Fibroblast of skin of back (primary cell): ENCODE data around the gene PSD4.

Experiments
- DNase-seq: peaks from one replicate; pipeline ENCODE4 v3.0.0-alpha.2; 2013

PSD4 gene

DNA sequence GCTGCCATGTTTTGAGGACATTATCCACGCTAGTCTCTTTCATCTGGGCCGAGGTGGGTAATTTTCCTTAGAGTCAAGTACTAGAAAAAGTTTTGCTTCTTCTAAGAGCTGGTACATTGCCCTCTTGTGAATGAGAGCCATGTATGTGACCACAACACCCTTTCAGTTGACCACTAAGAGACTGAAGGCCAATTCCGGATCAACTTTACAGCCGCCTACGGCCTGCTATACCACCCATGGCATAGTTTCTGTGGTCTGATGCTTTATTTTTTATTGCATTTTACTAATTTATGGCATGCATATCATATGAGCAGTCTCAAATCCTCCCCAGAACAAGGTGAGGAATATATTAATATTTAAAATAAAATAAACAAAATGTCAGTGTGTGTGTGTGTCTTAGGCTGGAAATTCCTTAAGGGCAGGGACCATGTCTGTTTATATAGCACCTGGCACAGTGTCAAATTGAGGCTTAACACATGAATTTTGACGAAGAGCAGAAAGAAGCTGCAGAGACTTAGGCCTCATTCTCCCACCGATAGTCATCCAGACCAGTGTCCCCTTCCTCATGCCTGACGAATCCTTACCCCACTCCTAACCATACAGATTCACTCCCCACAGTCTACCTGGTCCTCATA is 35.4 kb downstream of the PSD4 start:
- DNase-seq: peak; percentile 35

DNA sequence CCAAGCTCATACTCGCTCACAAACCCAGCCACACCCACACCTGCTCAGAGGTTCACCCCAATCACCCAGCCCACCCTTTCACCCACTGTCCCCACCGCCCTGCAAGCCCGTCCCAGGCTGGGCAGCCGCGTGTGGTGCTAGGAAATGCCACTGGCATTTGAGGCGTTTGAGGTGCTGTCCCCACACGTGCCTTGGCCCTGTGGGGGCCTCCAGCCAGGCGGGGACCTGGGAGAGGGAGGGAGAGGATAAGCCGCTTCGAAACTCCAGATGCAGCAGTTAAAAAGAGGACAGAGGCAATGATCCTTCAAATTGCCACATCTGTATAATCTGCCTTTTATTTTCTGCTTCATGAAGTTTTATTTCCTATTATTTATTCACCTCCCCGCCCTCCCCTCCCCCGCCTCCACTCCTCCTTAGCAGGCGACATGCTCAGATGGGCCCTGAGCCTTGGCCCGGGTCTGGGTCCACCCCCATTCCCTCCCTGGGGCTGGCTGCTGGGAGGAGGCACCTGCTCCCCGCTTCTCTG is 35.9 kb downstream of the PSD4 start:
- no peak for DNase-seq

DNA sequence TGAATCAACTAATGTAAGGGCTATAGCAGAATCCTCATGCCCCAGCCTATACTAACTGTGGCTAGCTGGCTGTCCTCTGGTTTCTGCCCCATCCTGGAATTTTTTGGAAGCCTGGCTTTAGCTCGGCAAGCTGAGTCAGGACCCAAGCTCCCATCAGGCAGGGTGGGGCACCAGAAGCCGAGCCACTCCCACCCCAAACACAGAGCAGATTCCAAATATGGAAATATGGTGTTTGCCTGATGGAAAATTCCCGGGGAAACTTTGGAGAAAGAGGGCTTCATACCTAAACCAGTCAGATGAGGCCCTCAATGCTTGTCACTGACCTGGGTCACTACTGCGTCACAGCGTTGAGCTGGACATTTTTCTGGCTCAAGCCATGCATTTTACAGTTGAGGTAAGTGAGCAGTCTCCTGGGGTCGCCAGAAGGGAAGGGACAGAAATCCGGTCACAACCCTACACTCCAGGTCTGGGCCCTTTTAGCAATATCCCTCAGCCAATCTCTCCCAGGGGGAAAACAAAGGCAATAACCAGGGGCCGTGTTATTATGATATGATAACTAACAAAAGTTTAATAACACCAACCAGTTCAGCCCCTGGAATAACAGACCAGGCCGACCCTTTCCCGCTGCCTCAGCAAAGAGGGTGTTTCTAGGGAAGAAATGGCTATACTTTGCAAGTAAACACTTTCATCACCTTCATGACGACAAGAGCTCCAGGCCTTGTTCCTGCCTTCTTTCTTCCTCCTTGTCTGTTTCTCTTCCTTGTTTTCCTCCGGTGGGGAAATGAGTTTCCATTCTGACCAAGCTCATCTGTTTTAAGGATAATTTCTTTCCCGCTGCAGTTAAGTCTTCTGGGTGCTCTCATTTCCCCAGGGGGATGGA is 37.7 kb downstream of the PSD4 start:
- peak; percentile 96 for DNase-seq

DNA sequence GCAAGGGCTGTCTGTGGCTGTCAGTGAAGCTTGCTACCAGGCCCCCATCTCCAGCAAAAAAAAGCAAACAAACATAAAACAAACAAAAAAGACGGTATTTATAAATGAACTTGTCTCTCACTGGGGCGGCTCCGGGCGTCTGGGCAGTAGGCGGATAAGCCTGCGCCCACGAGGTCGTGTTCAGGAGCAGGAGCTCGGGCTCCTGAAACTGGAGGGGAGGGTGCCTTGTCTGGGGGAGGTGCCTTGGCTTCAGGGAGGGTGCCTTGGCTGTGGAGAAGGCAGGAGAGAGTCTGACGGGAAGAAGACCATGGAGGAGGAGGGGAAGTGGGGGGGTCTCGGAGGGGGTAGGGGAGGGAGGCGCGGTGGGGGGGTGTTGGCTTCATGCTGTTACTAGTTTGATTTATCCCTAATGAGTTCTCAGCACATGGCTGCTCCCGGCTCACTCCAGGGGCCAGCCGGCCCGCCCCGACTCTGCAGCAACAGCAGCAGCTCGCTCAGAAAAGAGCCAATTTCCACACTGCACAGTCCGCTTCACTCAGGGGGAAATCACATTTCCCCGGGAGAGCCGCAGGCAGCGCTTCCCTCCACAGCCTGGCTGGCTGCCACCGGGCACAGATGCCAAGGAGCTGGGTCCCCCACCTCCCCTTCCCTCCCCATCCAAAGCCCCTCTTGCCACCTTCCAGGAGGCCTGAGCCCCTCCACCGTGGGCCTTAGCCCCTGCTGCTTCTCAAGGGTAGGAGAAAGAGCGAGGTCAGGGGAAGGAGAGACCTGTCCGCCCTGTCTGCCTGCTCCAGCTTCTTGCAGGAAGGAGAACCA is 38.7 kb downstream of the PSD4 start:
- DNase-seq: peak; percentile 56

DNA sequence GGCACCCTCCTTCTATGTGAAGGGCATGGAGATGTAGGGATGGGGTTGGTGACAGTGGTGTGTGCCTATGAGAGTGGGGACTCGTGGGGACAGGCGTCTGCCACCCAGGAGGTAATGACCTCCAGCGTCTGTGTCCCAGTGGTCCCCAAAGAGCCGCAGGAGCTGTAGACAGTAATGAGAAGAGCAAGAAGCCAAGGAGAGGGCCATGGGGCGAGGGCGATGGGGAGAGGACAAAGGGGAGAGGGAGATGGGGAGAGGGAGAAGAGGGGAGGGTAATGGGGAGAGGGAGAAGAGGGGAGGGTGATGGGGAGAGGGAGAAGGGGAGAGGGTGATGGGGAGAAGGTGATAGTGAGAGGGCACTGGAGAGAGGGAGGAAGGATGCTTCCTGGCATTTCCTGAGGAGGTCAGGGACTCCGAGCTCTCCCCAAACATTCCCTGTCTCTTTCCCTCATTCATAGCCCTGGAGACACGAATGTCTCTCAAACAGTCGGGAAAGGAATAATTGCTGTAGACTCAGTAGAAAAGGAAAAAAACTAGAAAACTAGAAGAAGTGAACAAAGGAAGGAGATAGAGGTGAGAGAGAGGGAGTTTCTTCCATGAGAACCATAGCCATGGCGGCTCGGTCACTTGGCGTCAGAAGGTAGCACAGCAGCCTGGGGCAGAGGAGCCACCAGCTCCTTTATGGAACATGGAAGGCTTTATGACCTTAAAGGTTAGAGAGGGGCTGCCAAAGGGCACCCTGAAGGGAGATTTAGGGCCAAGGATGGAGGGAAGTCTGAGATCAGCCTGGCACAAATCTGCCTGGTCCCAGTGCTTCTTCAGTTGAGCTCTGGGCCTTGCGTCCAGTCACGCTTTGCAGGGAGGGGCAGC is 39.5 kb downstream of the PSD4 start:
- DNase-seq: no peak

DNA sequence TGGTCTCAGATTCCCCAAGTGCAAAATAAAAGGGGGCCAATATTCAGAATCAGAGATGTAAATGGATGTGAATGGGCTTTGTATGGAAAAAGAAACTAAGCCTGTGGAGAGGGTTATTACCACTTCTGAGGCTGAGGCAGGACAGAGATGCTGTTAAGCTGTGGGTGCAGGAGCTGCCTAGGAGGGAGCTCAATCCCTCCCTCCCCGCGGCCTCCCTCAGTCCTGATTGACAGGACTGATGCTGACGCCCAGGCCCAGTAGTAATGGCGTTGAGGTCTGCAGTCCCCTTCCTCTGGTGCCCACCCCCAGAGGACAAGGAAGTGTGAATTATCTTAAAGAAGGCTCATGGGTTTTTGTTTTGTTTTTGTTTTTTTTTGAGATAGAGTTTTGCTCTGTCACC is 40.4 kb downstream of the PSD4 start:
- DNase-seq: no peak

DNA sequence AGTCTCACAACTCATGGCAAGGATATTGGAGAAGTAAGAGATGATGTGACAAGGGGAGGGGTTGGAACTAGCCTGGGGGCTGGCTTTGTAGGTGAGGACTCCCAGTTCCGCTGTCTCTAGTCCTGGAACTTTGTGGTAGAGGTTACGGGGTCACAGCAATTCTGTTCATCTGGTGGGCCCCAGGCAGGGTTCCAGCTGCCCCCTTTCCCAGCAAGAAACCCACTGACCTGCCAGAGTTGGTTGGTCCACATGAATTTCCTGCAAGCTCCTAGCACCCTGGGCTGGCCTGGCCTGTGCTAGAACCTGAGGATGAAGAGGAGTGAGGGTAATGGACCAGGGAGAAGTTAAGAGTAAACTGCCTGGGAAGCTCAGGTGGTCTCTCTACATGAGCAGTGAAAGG is 41.3 kb downstream of the PSD4 start:
- DNase-seq: no peak

DNA sequence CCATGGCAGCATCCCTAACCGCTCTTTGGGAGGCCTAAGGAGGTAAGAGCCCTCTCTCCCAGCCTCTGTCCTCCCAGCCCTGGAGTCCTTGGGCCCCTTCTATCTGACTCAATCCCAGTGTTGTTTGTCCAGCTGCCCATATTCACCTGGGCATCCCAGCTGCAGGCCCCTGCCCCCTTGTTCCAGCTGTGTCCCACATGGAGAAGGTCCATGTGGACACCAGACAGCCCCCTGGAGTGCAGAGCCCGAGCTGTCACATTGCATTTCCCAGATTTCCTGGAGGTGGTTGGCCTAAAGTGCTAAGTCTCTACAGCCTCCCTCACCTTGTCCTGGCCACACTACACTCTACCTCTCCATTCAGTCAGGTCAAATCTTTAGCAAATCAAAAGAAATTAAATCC is 42.5 kb downstream of the PSD4 start:
- no peak for DNase-seq

DNA sequence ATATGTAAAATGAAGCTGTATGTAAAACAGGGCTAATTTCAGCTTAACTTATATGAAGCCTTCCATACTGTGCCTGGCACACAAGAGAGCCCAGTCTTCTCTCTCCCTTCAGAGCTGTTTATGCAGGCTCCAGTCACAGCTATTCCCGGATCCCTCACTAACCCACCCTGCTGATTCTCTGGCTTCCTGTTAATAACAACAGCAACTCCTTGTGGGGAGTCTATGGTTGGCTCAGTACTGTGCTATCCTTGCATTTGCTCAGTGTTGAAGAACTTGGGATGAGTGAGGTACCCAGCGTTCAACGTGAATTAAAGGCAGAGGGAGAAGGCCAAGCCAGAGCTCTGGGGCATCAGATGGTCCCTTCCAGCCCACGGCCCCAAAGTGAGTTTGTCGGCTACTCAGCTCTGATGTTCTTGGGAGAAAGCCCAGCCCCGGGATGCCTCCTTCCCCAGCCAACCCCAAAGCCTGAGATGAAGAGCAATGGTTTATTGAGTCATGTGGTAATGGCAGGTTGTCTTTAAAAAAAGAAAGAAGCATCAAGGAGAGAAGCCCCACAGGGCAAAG is 43.2 kb downstream of the PSD4 start:
- no peak for DNase-seq

DNA sequence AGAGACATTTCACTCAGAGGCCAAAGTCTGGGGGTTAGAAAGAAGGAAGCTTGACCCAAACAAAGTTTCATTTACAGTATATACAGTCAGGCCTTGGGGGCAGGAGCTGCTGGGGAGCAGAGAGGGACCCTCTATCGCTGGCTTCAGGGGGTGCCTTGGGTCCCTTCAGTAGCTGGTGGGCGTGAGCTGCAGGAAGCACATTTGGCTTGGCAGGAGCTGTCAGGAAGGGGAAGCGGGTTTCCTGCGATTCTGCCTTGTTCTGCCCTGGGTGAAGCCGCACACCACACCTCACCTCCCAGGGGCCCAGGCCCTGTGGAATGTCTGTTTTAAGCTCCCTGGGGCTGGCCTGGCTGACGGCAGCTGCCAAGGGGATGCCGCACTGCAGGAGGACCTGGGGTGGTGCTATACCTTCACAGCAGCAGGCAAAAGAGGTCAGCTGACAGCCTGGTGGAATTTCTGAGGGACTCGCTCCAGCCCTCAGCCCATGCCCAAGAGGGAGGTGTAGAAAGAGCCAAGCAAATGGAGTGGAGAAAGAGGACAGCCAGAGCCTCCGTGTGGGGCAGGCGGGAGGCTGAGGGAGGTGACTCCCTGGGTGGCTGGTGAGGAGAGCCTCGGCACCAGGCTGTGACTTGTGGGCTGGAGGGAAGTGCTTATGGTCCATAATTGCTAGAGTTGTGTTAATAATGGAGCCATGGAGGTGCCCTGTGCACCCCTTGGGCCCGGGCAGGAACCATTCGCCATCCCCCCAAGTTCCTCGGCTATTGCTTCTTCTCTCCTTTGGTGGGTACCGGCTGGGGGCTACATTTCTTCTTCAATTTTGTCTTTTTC is 43.9 kb downstream of the PSD4 start:
- DNase-seq: no peak

DNA sequence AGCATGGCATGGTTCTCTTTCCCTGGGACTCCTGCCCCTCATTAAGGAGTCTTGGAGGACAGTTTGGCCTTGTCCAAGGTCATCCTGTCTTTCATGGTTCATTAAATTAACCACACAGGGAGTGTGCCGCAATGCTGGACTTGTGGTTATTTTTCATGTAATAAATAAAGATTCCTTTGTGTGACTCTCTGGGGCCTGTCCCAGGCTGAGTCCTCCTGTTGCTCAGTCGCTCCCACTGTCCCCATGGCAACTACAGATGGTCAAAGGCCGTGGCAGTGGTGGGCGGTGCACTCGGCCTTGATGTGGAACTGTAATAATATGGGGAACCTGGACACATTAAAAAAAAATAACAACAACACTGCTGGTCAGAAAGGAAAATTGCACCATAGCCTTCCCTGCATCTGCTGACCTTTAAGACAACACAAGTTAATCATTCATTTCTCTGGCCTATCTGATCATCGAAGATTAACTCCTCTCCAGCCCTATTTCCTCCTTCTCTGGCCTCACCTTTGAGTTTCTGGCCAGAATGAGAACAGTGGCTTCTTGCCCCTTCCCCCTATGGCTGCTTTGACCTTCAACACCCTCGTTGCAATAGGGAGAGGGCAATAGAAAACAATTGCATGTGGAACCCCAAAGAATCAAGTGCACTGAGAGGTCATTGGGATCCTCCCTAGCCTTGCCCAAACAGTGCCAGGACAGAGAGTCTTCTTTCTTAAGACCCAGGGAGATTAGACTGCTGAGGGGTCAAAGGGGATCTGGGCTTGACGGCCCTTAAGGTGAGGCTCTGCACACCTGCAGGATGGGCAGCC is 44.7 kb downstream of the PSD4 start:
- no peak for DNase-seq

DNA sequence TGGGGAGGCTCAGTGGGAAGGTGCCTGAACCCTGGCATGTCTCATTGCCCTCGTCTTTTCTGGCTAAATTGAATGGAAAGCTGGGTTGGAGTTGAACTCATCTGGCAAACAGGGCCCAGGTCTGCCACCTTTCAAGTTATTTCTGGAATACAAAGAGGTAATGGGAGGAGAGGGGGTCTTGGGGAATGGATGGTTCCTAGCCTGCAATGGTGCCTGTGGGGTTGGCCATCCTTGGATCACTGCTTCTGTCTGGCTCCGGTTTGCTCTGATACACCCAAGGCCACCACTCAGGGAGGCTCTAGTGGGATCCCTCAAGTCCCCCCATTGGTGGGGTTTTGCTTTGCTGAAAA is 45.3 kb downstream of the PSD4 start:
- DNase-seq: no peak

DNA sequence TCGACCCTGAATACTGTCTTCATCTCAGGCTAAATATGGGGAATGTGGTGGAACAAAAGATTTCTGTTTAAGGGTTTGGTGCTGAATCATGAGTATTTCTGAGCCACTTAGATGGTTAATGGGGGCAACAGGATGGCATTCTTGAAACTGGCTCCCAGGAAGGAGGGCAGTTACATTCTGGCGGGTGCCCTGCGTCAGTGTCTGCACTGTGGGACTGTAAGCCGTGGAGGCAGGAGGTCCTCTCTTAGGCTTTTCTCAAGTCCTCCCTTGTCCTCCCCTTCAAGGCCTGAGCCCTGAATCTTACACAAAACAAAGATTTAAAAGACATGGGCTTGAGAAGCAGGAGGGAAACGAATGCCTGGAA is 45.7 kb downstream of the PSD4 start:
- DNase-seq: no peak

DNA sequence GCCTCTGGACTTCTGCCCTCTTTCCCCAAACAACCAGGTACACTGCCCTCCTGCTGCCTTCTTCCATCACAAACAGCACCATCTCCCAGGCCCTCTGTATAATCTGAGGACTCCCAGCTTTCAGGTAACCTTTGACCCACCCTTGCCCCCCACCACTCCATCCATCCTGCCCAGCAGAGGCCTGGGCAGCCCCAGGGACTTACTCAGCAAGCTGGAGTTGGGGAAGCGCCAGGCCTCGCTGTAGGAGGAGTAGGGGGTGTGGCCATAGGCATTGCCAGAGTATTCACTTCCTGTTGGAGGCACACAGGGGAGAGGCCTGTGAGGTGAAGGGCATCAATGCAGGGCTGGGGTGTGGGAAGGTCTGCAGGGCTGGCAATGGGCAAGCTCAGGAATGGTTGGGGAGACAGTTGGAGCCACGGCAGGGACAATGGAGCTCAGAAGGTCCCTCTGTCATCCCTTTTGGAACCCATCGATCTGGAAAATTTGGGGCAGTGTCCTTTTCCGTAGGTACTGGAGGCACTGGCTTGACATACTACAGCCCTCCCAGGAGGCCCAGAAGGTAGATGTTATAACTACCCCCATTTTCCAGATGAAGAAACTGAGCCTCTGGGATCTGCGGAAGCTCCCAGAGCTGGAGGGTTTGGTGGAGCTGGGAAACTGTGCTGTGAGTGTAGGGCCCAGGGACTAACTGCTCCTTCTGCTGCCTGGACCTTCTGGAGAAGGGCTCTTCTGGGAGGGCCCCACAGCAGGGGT is 46.3 kb downstream of the PSD4 start:
- DNase-seq: peak; percentile 58

DNA sequence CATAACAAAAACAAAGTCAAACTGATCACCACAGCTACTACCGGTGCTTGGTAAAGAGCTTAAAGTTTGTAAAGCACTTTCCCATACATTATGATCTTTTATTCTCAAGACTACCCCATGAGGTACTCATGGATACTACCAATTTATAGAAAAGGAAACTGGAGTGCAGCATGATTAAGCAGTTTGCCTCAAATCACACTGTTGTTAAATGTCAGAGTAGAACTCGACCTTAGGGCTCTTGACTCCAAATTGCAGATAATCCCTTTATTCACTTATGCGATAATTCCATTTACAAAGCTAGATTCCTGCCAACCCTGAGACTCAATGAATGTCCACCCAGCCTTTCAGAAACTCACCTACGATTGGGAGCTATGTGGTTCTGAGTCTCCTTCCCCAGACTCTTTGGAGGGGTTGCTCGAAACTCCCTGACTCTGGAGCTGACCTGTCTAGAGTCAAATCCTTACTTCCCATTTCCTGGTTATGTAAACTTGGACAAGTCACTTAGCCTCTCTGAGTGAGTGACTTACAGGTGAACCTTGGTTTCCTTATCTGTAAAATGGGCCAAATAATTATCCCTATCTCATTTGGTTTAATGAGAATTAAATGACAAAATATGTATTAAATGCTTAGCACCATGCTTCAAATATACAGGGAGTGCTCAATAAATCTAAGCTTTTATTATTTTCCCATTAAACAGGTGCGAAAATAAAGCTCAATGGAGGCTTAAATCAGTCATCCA is 47.4 kb downstream of the PSD4 start:
- no peak for DNase-seq

DNA sequence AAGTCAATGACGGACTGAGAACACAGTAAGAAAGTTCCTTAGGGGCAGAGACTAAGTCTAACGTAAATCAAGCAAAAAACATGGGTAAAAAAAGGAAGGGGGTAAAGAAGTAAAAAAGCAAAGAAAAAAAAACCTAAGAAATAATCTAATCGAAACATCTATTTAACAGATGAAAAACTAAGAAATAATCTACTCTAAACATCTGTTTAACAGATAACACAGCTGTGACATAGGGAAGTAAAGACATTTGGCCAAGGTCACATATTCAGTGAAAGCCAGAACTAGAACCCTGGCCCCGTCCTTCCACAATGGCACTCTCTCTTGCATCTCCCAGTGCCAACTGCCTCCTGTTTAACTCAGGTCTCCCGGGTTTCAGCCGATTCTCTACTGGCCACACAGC is 48.1 kb downstream of the PSD4 start:
- no peak for DNase-seq

DNA sequence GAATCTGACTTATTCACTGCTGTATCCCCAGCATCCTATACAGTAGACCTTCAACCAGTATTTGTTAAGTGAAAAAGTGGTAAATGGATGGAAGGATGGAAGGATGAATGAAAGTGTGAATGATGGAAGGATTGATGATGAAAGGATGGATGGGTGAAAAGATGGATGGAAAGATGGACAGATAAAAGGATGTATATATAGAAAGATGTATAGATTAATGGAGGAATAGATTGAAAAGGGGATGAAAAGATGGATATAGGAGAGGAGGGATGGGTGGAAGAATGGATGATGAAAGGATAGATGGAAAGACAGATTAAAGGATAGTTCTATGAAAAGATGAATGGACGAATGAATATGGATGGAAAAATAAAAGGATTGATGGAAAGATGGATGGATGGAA is 50.0 kb downstream of the PSD4 start:
- no peak for DNase-seq

DNA sequence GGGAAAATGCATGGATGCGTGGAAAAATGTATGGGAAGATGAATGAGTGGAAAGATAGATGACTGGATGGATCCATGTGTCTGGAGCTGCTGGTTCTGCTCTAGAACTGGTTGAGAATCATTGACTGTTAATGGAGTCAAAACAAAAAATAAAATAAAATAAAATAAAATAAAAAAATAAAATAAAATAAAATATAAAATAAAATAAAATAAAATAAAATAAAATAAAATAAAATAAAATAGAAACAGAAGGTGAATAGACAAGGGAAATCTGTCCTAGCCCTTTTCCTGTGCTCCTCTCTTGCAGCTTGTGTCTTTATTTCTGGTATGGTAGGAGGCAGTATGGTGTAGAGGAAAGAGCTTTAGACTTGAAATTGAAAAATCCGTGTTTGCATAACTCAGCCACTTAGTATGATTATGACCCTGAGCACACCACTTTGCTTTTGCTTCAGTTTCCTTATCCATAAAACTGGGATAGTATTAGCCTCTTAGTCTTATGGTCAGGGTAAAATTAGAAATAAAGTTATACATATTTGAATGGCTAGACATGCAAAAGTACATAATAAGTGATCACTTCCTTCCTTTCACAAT is 51.0 kb downstream of the PSD4 start:
- DNase-seq: no peak
